Astrocyte of the cerebellum (primary cell): ENCODE results near the gene KLHL5.
"Not testable (repeated sequence)": the region's sequence is repeated elsewhere in the genome, so short reads cannot be mapped to it uniquely, and the experiment has no call there.

ENCODE experiments used
- DNase-seq: peaks from one replicate; pipeline ENCODE4 v3.0.0-alpha.2; 2011; ENCODE audit warnings: low read depth
- H3K4me3 ChIP-seq: 2 replicates; pipeline ENCODE4 v1.5.1; 2011; ENCODE audit warnings: mild to moderate bottlenecking, low read depth, low read length, moderate library complexity
- in situ Hi-C: cut with HindIII; loops from 2 replicates; pipeline ENCODE4 v1.10.0; 2017; ENCODE audit warnings: low sequenced_read_pairs
- TF ChIP-seq, protein P1 (sequence below): IDR thresholded peaks from 2 replicates; pipeline ENCODE4 v1.5.1; 2012; ENCODE audit warnings: low read length, low read depth, moderate library complexity, mild to moderate bottlenecking; ENCODE audit errors: missing control alignments

KLHL5 gene

DNA sequence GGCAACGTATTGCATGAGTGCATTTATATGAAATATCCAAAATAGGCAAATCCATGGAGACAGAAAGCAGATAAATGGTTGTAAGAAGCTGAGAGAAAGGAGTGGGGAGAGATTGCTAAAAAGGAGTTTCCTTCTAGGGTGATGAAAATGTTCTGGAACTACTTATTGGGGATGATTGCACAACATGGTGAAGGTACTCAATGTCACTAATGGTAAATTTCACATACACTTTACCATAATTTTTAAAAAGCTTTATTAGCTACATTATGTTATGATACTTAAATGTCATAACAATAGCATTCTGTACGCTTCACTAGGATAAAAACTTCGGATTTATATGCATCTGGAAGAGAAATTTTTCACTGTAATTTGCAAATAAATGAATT lies 63.6 kb downstream of the KLHL5 start:
- no peak overlapping the region for H3K4me3 ChIP-seq
- in situ Hi-C loops = no loop called here
- TF ChIP-seq, protein P1, sequence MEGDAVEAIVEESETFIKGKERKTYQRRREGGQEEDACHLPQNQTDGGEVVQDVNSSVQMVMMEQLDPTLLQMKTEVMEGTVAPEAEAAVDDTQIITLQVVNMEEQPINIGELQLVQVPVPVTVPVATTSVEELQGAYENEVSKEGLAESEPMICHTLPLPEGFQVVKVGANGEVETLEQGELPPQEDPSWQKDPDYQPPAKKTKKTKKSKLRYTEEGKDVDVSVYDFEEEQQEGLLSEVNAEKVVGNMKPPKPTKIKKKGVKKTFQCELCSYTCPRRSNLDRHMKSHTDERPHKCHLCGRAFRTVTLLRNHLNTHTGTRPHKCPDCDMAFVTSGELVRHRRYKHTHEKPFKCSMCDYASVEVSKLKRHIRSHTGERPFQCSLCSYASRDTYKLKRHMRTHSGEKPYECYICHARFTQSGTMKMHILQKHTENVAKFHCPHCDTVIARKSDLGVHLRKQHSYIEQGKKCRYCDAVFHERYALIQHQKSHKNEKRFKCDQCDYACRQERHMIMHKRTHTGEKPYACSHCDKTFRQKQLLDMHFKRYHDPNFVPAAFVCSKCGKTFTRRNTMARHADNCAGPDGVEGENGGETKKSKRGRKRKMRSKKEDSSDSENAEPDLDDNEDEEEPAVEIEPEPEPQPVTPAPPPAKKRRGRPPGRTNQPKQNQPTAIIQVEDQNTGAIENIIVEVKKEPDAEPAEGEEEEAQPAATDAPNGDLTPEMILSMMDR = no peak
- DNase-seq = no peak

DNA sequence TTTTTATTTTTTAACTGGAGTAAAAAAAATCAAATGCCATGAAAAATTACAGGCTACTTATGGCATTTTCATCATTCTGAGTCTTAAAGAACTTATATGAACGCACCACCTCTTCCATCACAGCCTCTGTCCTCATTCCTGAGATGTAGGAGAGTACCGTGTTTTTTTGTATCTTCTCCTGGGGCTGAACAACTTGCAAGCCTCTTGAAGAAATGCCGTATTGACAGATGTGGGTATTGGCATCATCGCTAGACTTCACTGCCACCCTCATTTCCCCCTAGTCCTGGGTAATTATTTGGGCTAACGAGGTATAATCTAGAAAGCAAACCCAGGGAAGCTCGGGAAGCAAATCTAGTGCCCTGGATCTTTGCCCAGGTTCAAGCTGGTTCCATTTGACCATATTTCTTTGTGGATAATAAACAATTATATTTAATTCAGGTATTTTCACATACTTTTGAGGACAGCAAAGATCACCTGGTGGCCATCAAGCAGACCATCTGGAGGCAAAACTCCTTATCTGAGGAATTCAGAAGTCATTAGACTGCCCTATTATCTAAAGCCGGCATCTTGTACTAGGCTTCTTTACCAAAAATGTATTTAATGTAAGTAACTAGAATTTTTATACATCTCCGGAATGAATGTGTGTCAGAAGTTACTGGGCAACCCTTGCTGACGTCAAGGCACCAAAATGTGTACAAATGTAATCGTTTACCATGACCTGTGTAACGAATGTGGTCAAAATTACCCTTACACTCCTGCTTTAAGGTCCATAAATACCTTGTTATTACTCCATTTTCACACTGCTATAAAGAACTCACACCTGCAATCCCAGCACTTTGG lies 64.4 kb downstream of the KLHL5 start:
- TF ChIP-seq, protein P1 = no peak
- in situ Hi-C loops = no loop called here
- DNase-seq = no peak
- H3K4me3 ChIP-seq = no peak overlapping the region

DNA sequence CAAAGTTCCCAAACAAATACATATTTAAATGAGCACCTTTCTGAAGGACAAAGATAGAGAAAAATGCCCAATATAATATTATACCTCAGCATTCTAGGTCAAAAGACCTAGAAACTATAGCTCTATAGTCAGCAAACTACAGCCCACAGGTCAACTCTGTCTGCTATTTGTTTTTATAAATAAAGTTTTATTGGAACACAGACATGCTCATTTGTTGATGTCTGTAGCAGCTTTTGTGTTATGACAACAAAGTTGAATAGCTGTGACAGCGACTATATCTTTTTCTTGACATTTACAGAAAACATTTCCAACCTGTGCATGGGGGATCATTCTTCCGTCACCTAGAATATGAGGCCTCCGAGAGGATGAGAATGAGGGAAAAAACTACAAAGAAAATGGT lies 71.6 kb downstream of the KLHL5 start:
- H3K4me3 ChIP-seq = no peak overlapping the region
- in situ Hi-C loops = no loop called here
- TF ChIP-seq, protein P1 = no peak
- DNase-seq = no peak

DNA sequence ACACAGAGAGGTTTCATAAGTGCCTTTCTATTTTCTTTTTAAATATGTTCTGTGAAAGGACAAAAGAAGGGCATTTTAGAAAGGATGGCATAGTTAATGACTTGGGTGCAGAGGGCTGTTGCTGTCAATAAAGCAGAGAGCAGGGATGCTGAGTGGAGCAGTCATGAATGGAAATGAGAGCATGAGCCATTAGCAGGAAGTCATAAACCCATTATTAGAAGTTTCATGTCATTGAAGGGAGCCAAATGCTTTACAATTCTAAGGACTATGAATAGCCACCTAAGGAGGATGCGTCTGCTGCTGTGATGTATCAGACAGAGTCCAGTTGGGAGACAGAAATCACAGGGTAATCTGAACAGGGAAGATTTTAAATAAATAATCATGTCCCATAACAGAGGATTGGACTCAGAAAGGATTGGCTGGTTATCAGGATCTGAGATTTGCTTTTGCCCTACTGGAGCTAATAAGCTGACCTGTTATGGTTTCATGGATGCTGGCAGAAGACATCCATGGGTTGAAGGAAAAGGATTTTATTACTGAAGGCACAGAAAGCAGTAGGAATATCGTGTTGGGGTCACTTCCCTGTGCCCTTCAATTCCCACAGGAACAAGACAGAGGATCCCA lies 72.8 kb downstream of the KLHL5 start:
- H3K4me3 ChIP-seq = no peak overlapping the region
- TF ChIP-seq, protein P1 = no peak
- no peak for DNase-seq
- in situ Hi-C loops = no loop called here

DNA sequence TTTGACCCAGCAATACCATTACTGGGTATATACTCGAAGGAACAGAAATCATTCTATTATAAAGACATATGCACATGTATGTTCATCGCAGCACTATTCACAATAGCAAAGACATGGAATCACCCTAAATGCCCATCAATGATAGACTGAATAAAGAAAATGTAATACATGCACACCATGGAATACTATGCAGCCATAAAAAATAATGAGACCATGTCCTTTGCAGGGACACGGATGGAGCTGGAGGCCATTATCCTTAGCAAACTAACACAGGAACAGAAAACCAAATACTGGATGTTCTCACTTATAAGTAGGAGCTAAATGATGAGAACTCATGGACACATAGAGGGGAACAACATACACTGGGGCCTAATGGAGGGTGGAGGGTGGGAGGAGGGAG lies 76.2 kb downstream of the KLHL5 start:
- DNase-seq, H3K4me3 ChIP-seq, in situ Hi-C loops: not testable (repeated sequence)

DNA sequence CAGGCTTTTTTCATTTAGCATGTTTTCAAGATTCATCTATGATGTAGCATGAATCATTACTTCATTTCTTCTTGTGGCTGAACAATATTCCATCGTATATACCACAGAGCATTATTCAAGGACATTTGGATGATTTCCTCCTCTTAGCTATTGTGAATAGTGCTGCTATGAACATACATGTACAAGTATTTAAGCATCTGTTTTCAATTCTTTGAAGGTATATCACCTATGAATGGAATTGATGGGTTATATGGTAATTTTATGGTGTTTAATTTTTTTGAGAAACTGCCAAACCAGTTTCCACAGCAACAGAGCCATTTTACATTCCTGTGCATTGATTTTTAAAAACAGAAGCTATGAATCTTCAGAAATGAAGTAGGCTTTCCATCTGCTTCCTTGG lies 84.2 kb downstream of the KLHL5 start:
- DNase-seq = no peak
- in situ Hi-C loops = no loop called here
- TF ChIP-seq, protein P1 = no peak
- H3K4me3 ChIP-seq = no peak overlapping the region

DNA sequence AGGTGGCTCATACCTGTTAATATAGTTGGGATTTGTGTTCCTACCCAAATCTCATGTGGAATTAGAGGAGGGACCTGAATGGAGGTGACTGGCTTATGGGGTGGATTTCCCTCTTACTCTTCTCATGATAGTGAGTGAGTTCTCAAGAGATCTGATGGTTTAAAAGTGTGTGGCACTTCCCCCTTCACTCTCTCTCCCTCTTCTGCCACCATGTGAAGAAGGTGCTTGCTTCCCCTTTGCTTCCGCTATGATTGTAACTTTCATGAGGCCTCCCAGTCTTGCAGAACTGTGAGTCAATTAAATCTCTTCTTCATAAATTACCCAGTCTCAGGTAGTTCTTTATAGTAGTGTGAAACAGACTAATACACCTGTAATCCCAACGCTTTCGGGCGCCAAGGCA lies 92.0 kb downstream of the KLHL5 start:
- TF ChIP-seq, protein P1 = no peak
- in situ Hi-C loops = no loop called here
- H3K4me3 ChIP-seq = no peak overlapping the region
- DNase-seq = no peak
